H1 (cell line): Measurements from ENCODE around the gene DGKI. TPM values are rescaled to one million over a fixed set of nuclear protein-coding genes. Genes with fewer than 3 reads are reported as not detected.

Experiments
- CHD2 ChIP-seq: IDR thresholded peaks from 2 replicates; pipeline ENCODE4 v1.6.1; 2012; ENCODE audit warnings: low read length, improper control_type of control experiment
- EZH2 ChIP-seq: fragments of 200-600 bp; sonication (generic); IDR thresholded peaks from 2 replicates; pipeline ENCODE4 v1.7.1; 2012; ENCODE audit warnings: low read depth, mild to moderate bottlenecking, moderate library complexity, low read length, inconsistent platforms; ENCODE audit not compliant: severe bottlenecking
- JUN ChIP-seq: IDR thresholded peaks from 2 replicates; pipeline ENCODE4 v1.6.1; 2011; ENCODE audit warnings: low read depth, mild to moderate bottlenecking, improper control_type of control experiment, low read length
- POLR2AphosphoS5 ChIP-seq: IDR thresholded peaks from 2 replicates; pipeline ENCODE4 v1.6.1; 2011; ENCODE audit warnings: low read depth, low read length
- POU5F1 ChIP-seq: IDR thresholded peaks from 2 replicates; pipeline ENCODE4 v1.6.1; 2011; ENCODE audit warnings: low read depth, mild to moderate bottlenecking, low read length, moderate library complexity
- RFX5 ChIP-seq: IDR thresholded peaks from 2 replicates; pipeline ENCODE4 v1.6.1; 2011; ENCODE audit warnings: low read depth, low read length, improper control_type of control experiment, borderline replicate concordance
- SAP30 ChIP-seq: fragments of 300-600 bp; sonication (generic); IDR thresholded peaks from 2 replicates; pipeline ENCODE4 v1.7.1; 2012; ENCODE audit warnings: low read length, moderate library complexity, mild to moderate bottlenecking, inconsistent platforms; ENCODE audit not compliant: insufficient read depth, insufficient replicate concordance
- SUZ12 ChIP-seq: fragments of 200-600 bp; sonication (generic); IDR thresholded peaks from 2 replicates; pipeline ENCODE4 v1.6.1; 2012; ENCODE audit warnings: mild to moderate bottlenecking, inconsistent platforms, low read length, moderate library complexity, mixed read lengths
- TAF7 ChIP-seq: optimal IDR thresholded peaks from 2 replicates; pipeline ENCODE3; 2011; ENCODE audit warnings: low read depth, mild to moderate bottlenecking, inconsistent platforms, low read length, moderate library complexity, borderline replicate concordance
- polyA plus RNA-seq, 7 experiments: library from polyadenylated mRNA; depleted of rRNA in 3 of 7; stranded (reverse) in 5 of 7; unstranded in 2 of 7; fragments of >200 nt in 5 of 7; fragments of 200-250 nt in 2 of 7; gene quantifications; 1 replicate in 5 of 7; 2 replicates in 1 of 7; 4 replicates in 1 of 7; pipeline versions ENCODE4 v1.2.1 to v1.2.3, GENCODE V29; 2011 to 2013; ENCODE audit warnings: missing spikeins in 2 of 7, mixed read lengths in 2 of 7
- total RNA-seq: library from RNA; stranded (reverse); fragmentation: NEBNext Ultra II Directional; extraction: Animal tissue kit (Norgen Biotek cat#: 25700); gene quantifications from 2 replicates; pipeline ENCODE4 v1.2.1, GENCODE V29; 2021
- TF ChIP-seq, protein P1 (sequence below): fragments of 300-600 bp; sonication (generic); IDR thresholded peaks from 2 replicates; pipeline ENCODE4 v1.7.1; 2012; ENCODE audit warnings: low read length, moderate library complexity, mild to moderate bottlenecking, inconsistent platforms; ENCODE audit not compliant: insufficient replicate concordance
- TF ChIP-seq, protein P2 (sequence below): IDR thresholded peaks from 2 replicates; pipeline ENCODE4 v1.6.1; 2011; ENCODE audit warnings: low read length, improper control_type of control experiment

Gene DGKI
- total and polyA plus RNA-seq, 2 of the 8 experiments (the other 6 are each of a cell fraction or from before 2014, with no cell fraction given), result 0.20 to 0.71 TPM

DNA sequence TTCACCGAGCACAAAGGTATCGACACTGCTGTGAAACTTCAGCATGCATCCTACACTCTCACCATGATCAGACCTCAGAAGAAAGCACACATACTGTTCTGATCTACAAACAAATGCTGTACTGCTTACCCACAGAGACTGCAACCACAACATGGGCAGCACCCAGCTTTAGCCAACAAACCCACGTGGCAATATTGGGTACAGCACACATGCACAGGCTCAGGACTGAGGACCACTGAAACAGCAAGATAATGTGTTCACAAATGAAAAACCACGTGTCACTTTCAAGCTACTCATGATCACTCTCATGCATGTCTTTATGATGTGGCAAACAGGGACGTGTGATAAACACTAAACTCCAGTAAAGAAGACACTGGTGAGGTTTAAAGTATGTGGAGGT lies 383.9 kb downstream of the DGKI start (continued):
- TF ChIP-seq, protein P1, sequence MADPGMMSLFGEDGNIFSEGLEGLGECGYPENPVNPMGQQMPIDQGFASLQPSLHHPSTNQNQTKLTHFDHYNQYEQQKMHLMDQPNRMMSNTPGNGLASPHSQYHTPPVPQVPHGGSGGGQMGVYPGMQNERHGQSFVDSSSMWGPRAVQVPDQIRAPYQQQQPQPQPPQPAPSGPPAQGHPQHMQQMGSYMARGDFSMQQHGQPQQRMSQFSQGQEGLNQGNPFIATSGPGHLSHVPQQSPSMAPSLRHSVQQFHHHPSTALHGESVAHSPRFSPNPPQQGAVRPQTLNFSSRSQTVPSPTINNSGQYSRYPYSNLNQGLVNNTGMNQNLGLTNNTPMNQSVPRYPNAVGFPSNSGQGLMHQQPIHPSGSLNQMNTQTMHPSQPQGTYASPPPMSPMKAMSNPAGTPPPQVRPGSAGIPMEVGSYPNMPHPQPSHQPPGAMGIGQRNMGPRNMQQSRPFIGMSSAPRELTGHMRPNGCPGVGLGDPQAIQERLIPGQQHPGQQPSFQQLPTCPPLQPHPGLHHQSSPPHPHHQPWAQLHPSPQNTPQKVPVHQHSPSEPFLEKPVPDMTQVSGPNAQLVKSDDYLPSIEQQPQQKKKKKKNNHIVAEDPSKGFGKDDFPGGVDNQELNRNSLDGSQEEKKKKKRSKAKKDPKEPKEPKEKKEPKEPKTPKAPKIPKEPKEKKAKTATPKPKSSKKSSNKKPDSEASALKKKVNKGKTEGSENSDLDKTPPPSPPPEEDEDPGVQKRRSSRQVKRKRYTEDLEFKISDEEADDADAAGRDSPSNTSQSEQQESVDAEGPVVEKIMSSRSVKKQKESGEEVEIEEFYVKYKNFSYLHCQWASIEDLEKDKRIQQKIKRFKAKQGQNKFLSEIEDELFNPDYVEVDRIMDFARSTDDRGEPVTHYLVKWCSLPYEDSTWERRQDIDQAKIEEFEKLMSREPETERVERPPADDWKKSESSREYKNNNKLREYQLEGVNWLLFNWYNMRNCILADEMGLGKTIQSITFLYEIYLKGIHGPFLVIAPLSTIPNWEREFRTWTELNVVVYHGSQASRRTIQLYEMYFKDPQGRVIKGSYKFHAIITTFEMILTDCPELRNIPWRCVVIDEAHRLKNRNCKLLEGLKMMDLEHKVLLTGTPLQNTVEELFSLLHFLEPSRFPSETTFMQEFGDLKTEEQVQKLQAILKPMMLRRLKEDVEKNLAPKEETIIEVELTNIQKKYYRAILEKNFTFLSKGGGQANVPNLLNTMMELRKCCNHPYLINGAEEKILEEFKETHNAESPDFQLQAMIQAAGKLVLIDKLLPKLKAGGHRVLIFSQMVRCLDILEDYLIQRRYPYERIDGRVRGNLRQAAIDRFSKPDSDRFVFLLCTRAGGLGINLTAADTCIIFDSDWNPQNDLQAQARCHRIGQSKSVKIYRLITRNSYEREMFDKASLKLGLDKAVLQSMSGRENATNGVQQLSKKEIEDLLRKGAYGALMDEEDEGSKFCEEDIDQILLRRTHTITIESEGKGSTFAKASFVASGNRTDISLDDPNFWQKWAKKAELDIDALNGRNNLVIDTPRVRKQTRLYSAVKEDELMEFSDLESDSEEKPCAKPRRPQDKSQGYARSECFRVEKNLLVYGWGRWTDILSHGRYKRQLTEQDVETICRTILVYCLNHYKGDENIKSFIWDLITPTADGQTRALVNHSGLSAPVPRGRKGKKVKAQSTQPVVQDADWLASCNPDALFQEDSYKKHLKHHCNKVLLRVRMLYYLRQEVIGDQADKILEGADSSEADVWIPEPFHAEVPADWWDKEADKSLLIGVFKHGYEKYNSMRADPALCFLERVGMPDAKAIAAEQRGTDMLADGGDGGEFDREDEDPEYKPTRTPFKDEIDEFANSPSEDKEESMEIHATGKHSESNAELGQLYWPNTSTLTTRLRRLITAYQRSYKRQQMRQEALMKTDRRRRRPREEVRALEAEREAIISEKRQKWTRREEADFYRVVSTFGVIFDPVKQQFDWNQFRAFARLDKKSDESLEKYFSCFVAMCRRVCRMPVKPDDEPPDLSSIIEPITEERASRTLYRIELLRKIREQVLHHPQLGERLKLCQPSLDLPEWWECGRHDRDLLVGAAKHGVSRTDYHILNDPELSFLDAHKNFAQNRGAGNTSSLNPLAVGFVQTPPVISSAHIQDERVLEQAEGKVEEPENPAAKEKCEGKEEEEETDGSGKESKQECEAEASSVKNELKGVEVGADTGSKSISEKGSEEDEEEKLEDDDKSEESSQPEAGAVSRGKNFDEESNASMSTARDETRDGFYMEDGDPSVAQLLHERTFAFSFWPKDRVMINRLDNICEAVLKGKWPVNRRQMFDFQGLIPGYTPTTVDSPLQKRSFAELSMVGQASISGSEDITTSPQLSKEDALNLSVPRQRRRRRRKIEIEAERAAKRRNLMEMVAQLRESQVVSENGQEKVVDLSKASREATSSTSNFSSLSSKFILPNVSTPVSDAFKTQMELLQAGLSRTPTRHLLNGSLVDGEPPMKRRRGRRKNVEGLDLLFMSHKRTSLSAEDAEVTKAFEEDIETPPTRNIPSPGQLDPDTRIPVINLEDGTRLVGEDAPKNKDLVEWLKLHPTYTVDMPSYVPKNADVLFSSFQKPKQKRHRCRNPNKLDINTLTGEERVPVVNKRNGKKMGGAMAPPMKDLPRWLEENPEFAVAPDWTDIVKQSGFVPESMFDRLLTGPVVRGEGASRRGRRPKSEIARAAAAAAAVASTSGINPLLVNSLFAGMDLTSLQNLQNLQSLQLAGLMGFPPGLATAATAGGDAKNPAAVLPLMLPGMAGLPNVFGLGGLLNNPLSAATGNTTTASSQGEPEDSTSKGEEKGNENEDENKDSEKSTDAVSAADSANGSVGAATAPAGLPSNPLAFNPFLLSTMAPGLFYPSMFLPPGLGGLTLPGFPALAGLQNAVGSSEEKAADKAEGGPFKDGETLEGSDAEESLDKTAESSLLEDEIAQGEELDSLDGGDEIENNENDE, result no peak
- TF ChIP-seq JUN (no peak), CHD2 (no peak), RFX5 (no peak), POLR2AphosphoS5 (no peak), EZH2 (no peak), SAP30 (no peak), SUZ12 (no peak), POU5F1 (no peak), TAF7 (no peak)
- TF ChIP-seq, protein P2, sequence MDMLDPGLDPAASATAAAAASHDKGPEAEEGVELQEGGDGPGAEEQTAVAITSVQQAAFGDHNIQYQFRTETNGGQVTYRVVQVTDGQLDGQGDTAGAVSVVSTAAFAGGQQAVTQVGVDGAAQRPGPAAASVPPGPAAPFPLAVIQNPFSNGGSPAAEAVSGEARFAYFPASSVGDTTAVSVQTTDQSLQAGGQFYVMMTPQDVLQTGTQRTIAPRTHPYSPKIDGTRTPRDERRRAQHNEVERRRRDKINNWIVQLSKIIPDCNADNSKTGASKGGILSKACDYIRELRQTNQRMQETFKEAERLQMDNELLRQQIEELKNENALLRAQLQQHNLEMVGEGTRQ, result no peak
